Coronary artery (tissue), 2 donors: ENCODE results near the gene TRAF1.

ENCODE experiments used
- DNase-seq: peaks from one replicate; pipeline ENCODE4 v3.0.0-alpha.2; 2017; ENCODE audit warnings: low spot score
- H3K27ac ChIP-seq, 2 donors: fragments of 200-600 bp; sonication (generic); one replicate each; pipeline ENCODE4 v1.5.1; 2016 to 2019
- H3K4me3 ChIP-seq: fragments of 200-600 bp; sonication (generic); 2 replicates; pipeline ENCODE4 v1.5.1; 2016; ENCODE audit warnings: mild to moderate bottlenecking, moderate library complexity
- TF ChIP-seq, protein P1 (sequence below): fragments of 200-600 bp; sonication (generic); IDR thresholded peaks from one replicate; pipeline ENCODE4 v1.5.1; 2019; ENCODE audit warnings: antibody characterized with exemption

The TRAF1 gene

DNA sequence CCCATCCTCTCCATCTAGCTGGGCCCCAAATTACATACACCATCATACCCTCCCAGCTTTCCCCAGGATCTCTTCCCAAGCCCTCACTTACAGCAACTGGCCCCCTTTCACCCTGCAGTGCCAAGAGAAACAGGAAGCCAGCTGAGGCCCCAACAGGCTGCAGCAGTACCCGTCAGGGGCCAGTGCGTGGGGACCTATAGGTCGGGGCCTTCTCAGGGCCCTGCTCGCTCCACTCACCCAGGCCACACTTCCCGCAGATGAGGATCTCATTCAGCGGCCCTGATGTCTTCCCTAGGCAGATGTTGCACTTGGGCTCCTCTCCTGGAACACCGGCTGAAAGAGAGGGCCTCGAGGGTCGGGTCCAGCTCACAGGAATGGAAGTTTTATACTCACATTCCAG, 56.4 kb downstream of the TRAF1 start:
- TF ChIP-seq, protein P1, sequence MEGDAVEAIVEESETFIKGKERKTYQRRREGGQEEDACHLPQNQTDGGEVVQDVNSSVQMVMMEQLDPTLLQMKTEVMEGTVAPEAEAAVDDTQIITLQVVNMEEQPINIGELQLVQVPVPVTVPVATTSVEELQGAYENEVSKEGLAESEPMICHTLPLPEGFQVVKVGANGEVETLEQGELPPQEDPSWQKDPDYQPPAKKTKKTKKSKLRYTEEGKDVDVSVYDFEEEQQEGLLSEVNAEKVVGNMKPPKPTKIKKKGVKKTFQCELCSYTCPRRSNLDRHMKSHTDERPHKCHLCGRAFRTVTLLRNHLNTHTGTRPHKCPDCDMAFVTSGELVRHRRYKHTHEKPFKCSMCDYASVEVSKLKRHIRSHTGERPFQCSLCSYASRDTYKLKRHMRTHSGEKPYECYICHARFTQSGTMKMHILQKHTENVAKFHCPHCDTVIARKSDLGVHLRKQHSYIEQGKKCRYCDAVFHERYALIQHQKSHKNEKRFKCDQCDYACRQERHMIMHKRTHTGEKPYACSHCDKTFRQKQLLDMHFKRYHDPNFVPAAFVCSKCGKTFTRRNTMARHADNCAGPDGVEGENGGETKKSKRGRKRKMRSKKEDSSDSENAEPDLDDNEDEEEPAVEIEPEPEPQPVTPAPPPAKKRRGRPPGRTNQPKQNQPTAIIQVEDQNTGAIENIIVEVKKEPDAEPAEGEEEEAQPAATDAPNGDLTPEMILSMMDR = no peak
- Histone ChIP-seq H3K4me3 (no peak overlapping the region), H3K27ac (peak overlapping the region; percentile 89 to 95)
- no peak for DNase-seq

DNA sequence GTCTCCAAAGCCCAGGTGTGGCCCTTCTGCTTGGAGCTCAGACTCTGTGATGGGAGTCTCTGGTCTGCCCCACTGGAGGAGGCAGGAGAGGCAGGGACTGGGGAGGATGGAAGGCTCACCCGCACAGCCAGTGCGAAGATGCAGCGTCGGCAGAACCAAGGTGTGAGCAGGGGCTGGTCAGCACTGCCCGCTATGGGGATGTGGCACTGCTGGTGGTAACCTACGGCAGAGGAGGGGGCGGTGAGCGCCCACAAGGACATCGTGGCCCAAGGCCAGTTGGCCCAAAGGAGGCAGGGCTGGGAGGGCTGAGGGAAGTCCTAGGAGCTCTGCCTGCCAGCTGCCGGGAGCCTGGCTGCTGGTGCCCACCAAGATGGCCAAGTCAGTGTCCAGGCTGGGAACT, 56.9 kb downstream of the TRAF1 start:
- TF ChIP-seq, protein P1 = no peak
- Histone ChIP-seq H3K27ac (peak overlapping the region; percentile 89 to 95), H3K4me3 (no peak overlapping the region)
- no peak for DNase-seq

DNA sequence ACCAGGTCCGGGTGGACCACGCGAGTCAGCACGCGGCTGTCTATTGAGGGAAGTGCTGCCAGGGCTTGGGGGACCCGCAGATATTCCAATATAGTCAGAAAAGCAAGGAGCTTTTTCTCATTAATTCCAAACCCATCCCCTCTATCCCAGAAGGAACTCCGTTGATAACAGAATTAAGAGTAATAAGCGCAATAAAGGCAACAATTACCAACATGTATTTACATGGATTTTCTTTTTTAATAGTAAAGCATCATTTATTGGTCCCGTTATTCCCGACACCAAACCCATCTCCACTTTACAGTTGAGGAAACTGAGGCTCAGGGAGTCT, 57.3 kb downstream of the TRAF1 start:
- no peak for DNase-seq
- TF ChIP-seq, protein P1 = no peak
- Histone ChIP-seq H3K27ac (peak overlapping the region; percentile 89 to 95), H3K4me3 (peak overlapping the region; percentile 79)

DNA sequence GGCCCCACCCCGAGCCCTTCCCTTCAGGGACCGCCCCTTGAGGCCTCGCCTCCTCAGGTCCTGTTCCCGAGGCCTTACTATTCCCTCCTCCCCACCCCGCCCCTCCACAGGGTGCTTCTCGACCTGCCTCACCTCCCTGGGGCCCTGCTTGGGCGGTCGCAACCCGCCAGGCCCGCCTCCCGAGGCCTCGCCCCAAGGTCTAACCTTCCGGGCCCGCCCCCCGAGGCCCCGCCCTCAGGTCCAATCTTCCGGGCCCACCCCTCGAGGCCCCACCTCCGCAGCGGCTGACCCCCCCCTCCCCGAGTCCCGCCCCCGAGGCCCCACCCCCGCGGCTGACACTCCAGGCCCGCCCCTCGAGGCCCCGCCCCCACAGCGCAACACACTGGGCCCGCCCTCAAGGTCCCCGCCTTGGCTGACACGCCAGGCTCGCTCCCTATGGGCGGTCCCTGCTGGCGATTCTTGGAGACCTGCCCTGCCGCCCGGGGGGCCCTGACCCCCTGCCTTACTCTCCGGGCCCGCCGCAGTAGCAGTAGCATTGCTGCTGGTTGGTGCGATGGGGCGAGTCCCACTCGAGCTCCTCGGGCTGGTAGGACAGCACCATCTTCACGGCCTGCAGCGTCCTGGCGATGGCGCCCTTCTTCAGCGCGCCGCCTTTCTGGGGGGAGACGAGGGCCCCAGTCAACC, 57.8 kb downstream of the TRAF1 start:
- DNase-seq = peak; percentile 99
- peak overlapping the region; percentile 89 to 95 for H3K27ac ChIP-seq
- peak overlapping the region; percentile 79 for H3K4me3 ChIP-seq
- TF ChIP-seq, protein P1 = no peak

DNA sequence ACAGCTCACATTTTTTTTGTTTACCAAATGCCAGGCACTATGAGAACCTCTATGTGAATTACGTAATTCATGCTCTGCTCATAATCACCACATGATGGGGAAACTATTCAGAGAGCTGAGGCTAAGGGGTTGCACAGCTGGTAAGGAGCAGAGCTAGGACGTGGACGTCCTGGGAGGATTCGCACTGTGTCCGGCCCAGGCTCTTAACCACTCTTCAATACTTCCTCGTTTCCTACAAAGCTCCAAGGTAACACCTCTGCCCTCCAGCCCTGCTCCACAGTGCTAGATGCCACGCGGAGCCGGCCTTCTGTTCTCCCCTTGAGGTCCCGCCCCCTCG, 58.3 kb downstream of the TRAF1 start:
- no peak for DNase-seq
- peak overlapping the region; percentile 89 to 95 for H3K27ac ChIP-seq
- H3K4me3 ChIP-seq = peak overlapping the region; percentile 79
- TF ChIP-seq, protein P1 = no peak

DNA sequence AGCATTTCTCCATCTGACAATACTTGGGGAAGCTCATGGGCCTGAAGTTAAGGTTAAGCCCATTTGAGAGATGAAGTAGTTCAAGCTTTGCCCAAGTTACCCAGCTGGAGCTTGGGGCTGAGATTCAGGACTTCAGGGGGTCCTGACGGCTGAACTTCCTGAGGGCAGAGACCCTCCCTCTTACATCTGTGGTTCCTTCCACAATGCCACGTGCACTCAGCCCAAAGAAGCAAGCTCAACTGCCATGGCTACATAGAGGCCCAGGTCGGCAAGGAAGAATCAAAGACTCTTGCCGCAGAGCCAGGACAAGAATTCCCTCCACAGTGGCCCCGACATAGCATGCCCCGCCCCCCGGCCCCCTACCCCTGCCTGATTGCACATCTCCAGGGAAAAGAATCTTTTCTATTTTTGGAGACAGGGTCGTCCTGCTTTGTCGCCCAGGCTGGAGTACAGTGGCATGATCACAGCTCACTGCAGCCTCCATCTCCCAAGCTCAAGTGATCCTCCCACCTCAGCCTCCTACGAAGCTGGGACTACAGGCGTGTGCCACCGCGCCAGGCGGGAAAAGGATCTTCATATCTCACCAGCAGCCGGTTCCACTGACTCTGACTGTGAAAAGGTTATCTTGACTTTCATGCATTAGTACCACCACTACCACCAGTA, 58.8 kb downstream of the TRAF1 start:
- peak overlapping the region; percentile 79 for H3K4me3 ChIP-seq
- H3K27ac ChIP-seq = peak overlapping the region; percentile 89 to 95
- DNase-seq = no peak
- TF ChIP-seq, protein P1 = no peak

DNA sequence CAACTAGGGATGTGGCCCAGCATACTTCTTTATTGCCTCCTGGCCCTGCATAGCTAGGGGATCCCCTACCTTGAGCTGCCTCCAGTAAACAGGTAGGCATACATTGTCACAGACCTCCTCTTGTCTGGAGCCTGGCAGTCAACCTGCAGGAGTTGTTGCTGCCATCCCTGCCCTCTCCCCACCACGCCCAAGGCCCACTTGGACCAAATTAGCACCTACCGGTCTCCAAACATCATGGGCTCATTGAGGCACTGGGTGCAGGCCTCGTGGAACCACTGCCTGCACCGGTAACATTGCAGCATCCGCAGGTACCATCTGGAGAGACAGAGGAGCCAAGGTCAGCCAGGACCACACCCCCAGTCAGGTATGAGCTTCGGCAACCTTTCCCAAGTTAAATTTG, 59.9 kb downstream of the TRAF1 start:
- Histone ChIP-seq H3K27ac (no peak overlapping the region), H3K4me3 (no peak overlapping the region)
- DNase-seq = no peak
- TF ChIP-seq, protein P1 = no peak
